Endodermal cell (in vitro differentiated cells): ENCODE data around the gene SLC22A3. TPM values are rescaled to one million over a fixed set of nuclear protein-coding genes. Genes with fewer than 3 reads are reported as not detected.

Source experiments
- DNase-seq: peaks from one replicate; pipeline ENCODE4 v3.0.0-alpha.2; 2017
- H3K27ac ChIP-seq: 2 replicates; pipeline ENCODE4 v1.5.1; 2013; ENCODE audit warnings: mild to moderate bottlenecking, low read depth, low read length, moderate library complexity
- H3K27me3 ChIP-seq: 2 replicates; pipeline ENCODE4 v1.6.1; 2013; ENCODE audit warnings: mild to moderate bottlenecking, low read length, moderate library complexity; ENCODE audit not compliant: insufficient read depth, control insufficient read depth, poor library complexity, severe bottlenecking
- H3K36me3 ChIP-seq: 2 replicates; pipeline ENCODE4 v1.7.0; 2013; ENCODE audit warnings: mild to moderate bottlenecking, low read length, moderate library complexity; ENCODE audit not compliant: control insufficient read depth, insufficient read depth
- H3K4me1 ChIP-seq: one replicate; pipeline ENCODE4 v1.7.0; 2013; ENCODE audit warnings: low read length; ENCODE audit not compliant: control insufficient read depth, insufficient read depth
- H3K4me3 ChIP-seq: 2 replicates; pipeline ENCODE4 v1.5.1; 2013; ENCODE audit warnings: mild to moderate bottlenecking, low read length, moderate library complexity
- H3K9ac ChIP-seq: 2 replicates; pipeline ENCODE4 v1.6.1; 2013; ENCODE audit warnings: mild to moderate bottlenecking, low read length, moderate library complexity; ENCODE audit not compliant: poor library complexity, severe bottlenecking; ENCODE audit errors: extremely low read depth
- H3K9me3 ChIP-seq: 2 replicates; pipeline ENCODE4 v1.6.1; 2013; ENCODE audit warnings: mild to moderate bottlenecking, low read length, moderate library complexity; ENCODE audit not compliant: control insufficient read depth
- H3K27ac Mint-ChIP-seq: 2 replicates; pipeline ENCODE4 v1.8.0; 2020; ENCODE audit warnings: mixed read lengths
- H3K27me3 Mint-ChIP-seq: 2 replicates; pipeline ENCODE4 v1.8.0; 2021; ENCODE audit warnings: mild to moderate bottlenecking, mixed read lengths; ENCODE audit not compliant: insufficient read depth
- H3K36me3 Mint-ChIP-seq: 2 replicates; pipeline ENCODE4 v1.8.0; 2020; ENCODE audit warnings: low read depth, mixed read lengths
- H3K4me1 Mint-ChIP-seq: 2 replicates; pipeline ENCODE4 v1.8.0; 2020; ENCODE audit warnings: mixed read lengths
- H3K4me3 Mint-ChIP-seq: 2 replicates; pipeline ENCODE4 v1.8.0; 2020; ENCODE audit warnings: mild to moderate bottlenecking, moderate library complexity, mixed read lengths
- H3K9me3 Mint-ChIP-seq: 2 replicates; pipeline ENCODE4 v1.8.0; 2020; ENCODE audit warnings: mild to moderate bottlenecking, mixed read lengths
- CTCF ChIP-seq: fragments of 200-600 bp; sonication (generic); conservative IDR thresholded peaks from 2 replicates; pipeline ENCODE4 v1.5.0; 2021; ENCODE audit warnings: antibody characterized with exemption, mild to moderate bottlenecking
- WGBS, 2 experiments: methylation state at CpG; one replicate each; pipeline versions ENCODE4 v1.1.5 to v1.1.7; 2013; ENCODE audit warnings: missing lambda C conversion rate in 2 of 2, mixed read lengths in 1 of 2; ENCODE audit not compliant: insufficient coverage in 1 of 2, insufficient read length in 1 of 2; 5-methylcytosine and 5-hydroxymethylcytosine counted together
- total RNA-seq, 2 donors: library from RNA; stranded (reverse); fragmentation: NEBNext Ultra II Directional in 1 of 2; extraction: Animal tissue kit (Norgen Biotek cat#: 25700) in 1 of 2; gene quantifications; 2 replicates in 1 of 2; 3 replicates in 1 of 2; pipeline ENCODE4 v1.2.1, GENCODE V29; 2021

The SLC22A3 gene
- total RNA-seq, 2 donors from 2014 or later = 3.1 to 7.4 TPM

- H3K9me3 ChIP-seq = no peaks in the 10 kb centered on the region
- H3K4me1 ChIP-seq = no peaks in the 10 kb centered on the region
- H3K27ac ChIP-seq = no peak overlapping the region
- DNase-seq = no peak
- TF ChIP-seq CTCF = no peak
- Mint-ChIP-seq H3K9me3 (no peaks in the 10 kb centered on the region), H3K36me3 (no peaks in the 10 kb centered on the region), H3K4me1 (peaks cover 8% of the 10 kb centered on the region), H3K27ac (no peak overlapping the region), H3K4me3 (no peak overlapping the region), H3K27me3 (no peaks in the 10 kb centered on the region)
- H3K27me3 ChIP-seq = no peaks in the 10 kb centered on the region
- H3K4me3 ChIP-seq = no peak overlapping the region
- H3K9ac ChIP-seq = no peak overlapping the region
- 95% methylated on average over 4 of the region's 4 CpGs; no CpG with 5 or more reads in 1 of the 2 experiments for WGBS, 2 experiments
- peaks cover 4% of the 10 kb centered on the region for H3K36me3 ChIP-seq
Measured at GRCh38 chr6:160430203-160430602, 82.0 kb downstream of the SLC22A3 start.

- Mint-ChIP-seq H3K4me3 (no peak overlapping the region), H3K4me1 (peaks cover 11% of the 10 kb centered on the region), H3K27me3 (no peaks in the 10 kb centered on the region), H3K27ac (no peak overlapping the region), H3K9me3 (no peaks in the 10 kb centered on the region), H3K36me3 (no peaks in the 10 kb centered on the region)
- Histone ChIP-seq H3K36me3 (peaks cover 4% of the 10 kb centered on the region), H3K9ac (no peak overlapping the region), H3K9me3 (no peaks in the 10 kb centered on the region), H3K27ac (no peak overlapping the region), H3K4me3 (no peak overlapping the region), H3K4me1 (no peaks in the 10 kb centered on the region), H3K27me3 (no peaks in the 10 kb centered on the region)
- WGBS, 2 experiments = 92 to 93% methylated on average over 2 to 5 of the region's 5 CpGs
- DNase-seq = no peak
- TF ChIP-seq CTCF = no peak
Measured at GRCh38 chr6:160430751-160431150, 82.6 kb downstream of the SLC22A3 start.

- Mint-ChIP-seq H3K9me3 (no peaks in the 10 kb centered on the region), H3K27me3 (no peaks in the 10 kb centered on the region), H3K4me3 (no peak overlapping the region), H3K4me1 (peaks cover 12% of the 10 kb centered on the region), H3K36me3 (no peaks in the 10 kb centered on the region), H3K27ac (no peak overlapping the region)
- H3K36me3 ChIP-seq = peaks cover 4% of the 10 kb centered on the region
- no peaks in the 10 kb centered on the region for H3K4me1 ChIP-seq
- no peak for TF ChIP-seq CTCF
- no peak overlapping the region for H3K9ac ChIP-seq
- no peak overlapping the region for H3K27ac ChIP-seq
- H3K4me3 ChIP-seq = no peak overlapping the region
- H3K9me3 ChIP-seq = no peaks in the 10 kb centered on the region
- H3K27me3 ChIP-seq = no peaks in the 10 kb centered on the region
- WGBS, 2 experiments = 93 to 94% methylated on average over 6 to 8 of the region's 8 CpGs
- DNase-seq = no peak
Measured at GRCh38 chr6:160431226-160431625, 83.0 kb downstream of the SLC22A3 start.
